HAP-1 (cell line): Measurements from ENCODE around the gene KRTAP2-3.

Source experiments
- DNase-seq, 2 experiments: peaks; one replicate each; pipeline ENCODE4 v3.0.0-alpha.2; 2016 to 2020; ENCODE audit warnings: low spot score in 2 of 2
- H3K27me3 ChIP-seq: fragments of 250-450 bp; sonication (Bioruptor Pico); 2 replicates; pipeline ENCODE4 v1.5.1; 2020; ENCODE audit warnings: low read depth, mild to moderate bottlenecking, moderate library complexity
- H3K36me3 ChIP-seq: fragments of 250-450 bp; sonication (Bioruptor Pico); replicated peaks from 2 replicates; pipeline ENCODE4 v1.5.1; 2020; ENCODE audit warnings: mild to moderate bottlenecking
- H3K4me1 ChIP-seq: fragments of 250-450 bp; sonication (Bioruptor Pico); 2 replicates; pipeline ENCODE4 v1.5.1; 2020; ENCODE audit warnings: mild to moderate bottlenecking
- H3K4me3 ChIP-seq: fragments of 250-450 bp; sonication (Bioruptor Pico); 2 replicates; pipeline ENCODE4 v1.5.1; 2020; ENCODE audit warnings: mild to moderate bottlenecking, moderate library complexity
- H3K9me3 ChIP-seq: fragments of 250-450 bp; sonication (Bioruptor Pico); 2 replicates; pipeline ENCODE4 v1.5.1; 2020; ENCODE audit warnings: mild to moderate bottlenecking, moderate library complexity
- in situ Hi-C: fragments of 300-500 bp; cut with MboI; formaldehyde crosslinking; loops from 3 replicates; pipeline ENCODE4 v1.14.3; 2020; ENCODE audit warnings: low sequenced_read_pairs, inconsistent platforms, mixed read lengths

KRTAP2-3 gene

GRCh38 chr17:41010441-41010840, 49.5 kb downstream of the KRTAP2-3 start:
- no peaks in the 10 kb centered on the region for H3K36me3 ChIP-seq
- in situ Hi-C loops: no loop called here
- no peaks in the 10 kb centered on the region for H3K9me3 ChIP-seq
- no peak overlapping the region for H3K4me3 ChIP-seq
- no peak for DNase-seq
- peaks cover 12% of the 10 kb centered on the region for H3K4me1 ChIP-seq
- H3K27me3 ChIP-seq: peaks cover 7% of the 10 kb centered on the region; the same call in 1 of the 2 replicates

- no peak overlapping the region for H3K4me3 ChIP-seq
- H3K36me3 ChIP-seq: no peaks in the 10 kb centered on the region
- DNase-seq: no peak
- H3K27me3 ChIP-seq: peaks cover 3% of the 10 kb centered on the region
- peaks cover 12% of the 10 kb centered on the region for H3K4me1 ChIP-seq
- H3K9me3 ChIP-seq: no peaks in the 10 kb centered on the region
- in situ Hi-C loops: no loop called here
These were observed 50.0 kb downstream of the KRTAP2-3 start for GRCh38 chr17:41009936-41010335.

- Histone ChIP-seq H3K9me3 (no peaks in the 10 kb centered on the region), H3K36me3 (no peaks in the 10 kb centered on the region), H3K4me1 (peaks cover 12% of the 10 kb centered on the region), H3K4me3 (no peak overlapping the region), H3K27me3 (peaks cover 7% of the 10 kb centered on the region; the same call in 1 of the 2 replicates)
- peak; percentile 13 to 69 for DNase-seq
- in situ Hi-C loops: no loop called here
These were observed 50.6 kb downstream of the KRTAP2-3 start for GRCh38 chr17:41009301-41009760.
